A673 (cell line): ENCODE data around the gene LAPTM4A. TPM values are rescaled to one million over a fixed set of nuclear protein-coding genes. Genes with fewer than 3 reads are reported as not detected.

Experiments used
- BruUV-seq: library from RNA; stranded (reverse); fragments of 400-500 nt; replicated peaks from 2 replicates; lab custom pipeline; 2021; lab: Mats Ljungman, UMichigan
- CTCF ChIA-PET: fragments of 300-600 bp; sonication (Branson Sonifier 250); formaldehyde crosslinking; loops from one replicate; lab custom pipeline; 2022; ENCODE audit warnings: antibody characterized with exemption; lab: Charles Lee
- POLR2A ChIA-PET: fragments of 300-600 bp; sonication (Branson Sonifier 250); formaldehyde crosslinking; loops from one replicate; lab custom pipeline; 2022; ENCODE audit warnings: antibody characterized with exemption; ENCODE audit not compliant: low non-redundant PET; lab: Charles Lee
- DNase-seq: peaks from one replicate; pipeline ENCODE4 v3.0.0-alpha.2; 2015; ENCODE audit warnings: low spot score
- H3K27ac ChIP-seq: fragments of 200-600 bp; sonication (generic); 2 replicates; pipeline ENCODE4 v1.5.1; 2016; ENCODE audit warnings: mixed run types, low read depth, mild to moderate bottlenecking, mixed read lengths, antibody characterized with exemption, low read length; ENCODE audit not compliant: poor library complexity, severe bottlenecking
- H3K27me3 ChIP-seq: fragments of 200-600 bp; sonication (generic); replicated peaks from 2 replicates; pipeline ENCODE4 v1.6.1; 2017; ENCODE audit warnings: mixed run types, low read depth, mild to moderate bottlenecking, mixed read lengths, antibody characterized with exemption, low read length; ENCODE audit not compliant: insufficient read depth, poor library complexity
- H3K36me3 ChIP-seq: fragments of 200-600 bp; sonication (generic); 2 replicates; pipeline ENCODE4 v1.6.1; 2016; ENCODE audit warnings: mixed run types, mild to moderate bottlenecking, mixed read lengths, antibody characterized with exemption, low read length; ENCODE audit not compliant: insufficient read depth, poor library complexity, severe bottlenecking
- H3K4me1 ChIP-seq: fragments of 200-600 bp; sonication (generic); 2 replicates; pipeline ENCODE4 v1.6.1; 2017; ENCODE audit warnings: mixed run types, mild to moderate bottlenecking, mixed read lengths, antibody characterized with exemption, low read length; ENCODE audit not compliant: insufficient read depth, poor library complexity, severe bottlenecking
- H3K4me3 ChIP-seq: fragments of 200-600 bp; sonication (generic); 2 replicates; pipeline ENCODE4 v1.5.1; 2016; ENCODE audit warnings: low read depth, mixed run types, mild to moderate bottlenecking, mixed read lengths, low read length; ENCODE audit not compliant: poor library complexity, severe bottlenecking
- H3K9me3 ChIP-seq: fragments of 200-600 bp; sonication (generic); 2 replicates; pipeline ENCODE4 v1.6.1; 2016; ENCODE audit warnings: mixed run types, low read depth, mild to moderate bottlenecking, mixed read lengths, antibody characterized with exemption, low read length; ENCODE audit not compliant: poor library complexity, severe bottlenecking
- CTCF ChIP-seq: fragments of 300-800, 200-600 bp; sonication (generic); conservative IDR thresholded peaks from 2 replicates; pipeline ENCODE4 v1.5.1; 2017; ENCODE audit warnings: low read depth, mild to moderate bottlenecking, antibody characterized with exemption, low read length, moderate library complexity, mixed read lengths
- EZH2 ChIP-seq: fragments of 200-600 bp; sonication (generic); IDR thresholded peaks from 2 replicates; pipeline ENCODE4 v1.6.1; 2017; ENCODE audit warnings: borderline replicate concordance, low read depth, mild to moderate bottlenecking, mixed read lengths, antibody characterized with exemption, low read length; ENCODE audit not compliant: poor library complexity, severe bottlenecking
- intact Hi-C: fragments of 100-400 bp; cut with micrococcal nuclease; formaldehyde crosslinking; loops from one replicate; pipeline ENCODE4 v1.10.0; 2022; ENCODE audit not compliant: unreplicated experiment
- total RNA-seq: library from RNA; stranded (reverse); gene quantifications from 2 replicates; pipeline ENCODE4 v1.2.3, GENCODE V29; 2021

The LAPTM4A gene
- total RNA-seq, 1 experiment from 2014 or later, result 158 TPM

GRCh38 chr2:20054931-20055330 lies 3.5 kb upstream of the LAPTM4A start:
- ChIA-PET CTCF (no interaction called here), POLR2A (no interaction called here)
- DNase-seq, result no peak
- BruUV-seq, result no TSS peak
- H3K36me3 ChIP-seq, result no peaks in the 10 kb centered on the region
- peaks cover 7% of the 10 kb centered on the region for H3K4me1 ChIP-seq
- no peaks in the 10 kb centered on the region for H3K9me3 ChIP-seq
- no peak overlapping the region for H3K4me3 ChIP-seq
- H3K27ac ChIP-seq, result no peak overlapping the region
- intact Hi-C loops, result loop anchor here (5.0 kb wide), 1 partner anchor 153 kb away; the partner anchor contains the start of gene TTC32
- TF ChIP-seq EZH2 (no peak), CTCF (no peak)
- H3K27me3 ChIP-seq, result no peaks in the 10 kb centered on the region

- Histone ChIP-seq H3K9me3 (no peaks in the 10 kb centered on the region), H3K4me3 (no peak overlapping the region), H3K27me3 (no peaks in the 10 kb centered on the region), H3K27ac (no peak overlapping the region), H3K36me3 (no peaks in the 10 kb centered on the region), H3K4me1 (peaks cover 10% of the 10 kb centered on the region)
- intact Hi-C loops, result loop anchor here (5.0 kb wide), 1 partner anchor 152 kb away; the partner anchor contains the start of gene TTC32
- CTCF ChIA-PET, result no interaction called here
- TF ChIP-seq EZH2, result no peak
- TF ChIP-seq CTCF, result no peak
- POLR2A ChIA-PET, result no interaction called here
- DNase-seq, result no peak
- no TSS peak for BruUV-seq
These were observed 2.7 kb upstream of the LAPTM4A start for GRCh38 chr2:20054119-20054518.

- Histone ChIP-seq H3K4me1 (peaks cover 23% of the 10 kb centered on the region), H3K36me3 (no peaks in the 10 kb centered on the region), H3K9me3 (no peaks in the 10 kb centered on the region), H3K27ac (peak overlapping the region; percentile 99), H3K27me3 (no peaks in the 10 kb centered on the region), H3K4me3 (peak overlapping the region; percentile 88)
- no TSS peak for BruUV-seq
- DNase-seq, result peak; percentile 88
- intact Hi-C loops, result loop anchor here (5.0 kb wide), 1 partner anchor 151 kb away; the partner anchor contains the start of gene TTC32
- ChIA-PET CTCF (interaction anchor here (1.3 kb wide), 1 partner anchor 97 kb away, joined by 3 read pairs; no protein-coding TSS in a partner anchor), POLR2A (interaction anchor here (0.6 kb wide), 1 partner anchor 15 kb away, joined by 3 read pairs; no protein-coding TSS in a partner anchor)
- TF ChIP-seq CTCF (no peak), EZH2 (no peak)
These were observed 1.4 kb upstream of the LAPTM4A start for GRCh38 chr2:20052861-20053281.
